ENCODE measurements around the gene KRT16. TPM values are rescaled to one million over a fixed set of nuclear protein-coding genes. Genes with fewer than 3 reads are reported as not detected.

The KRT16 gene
- total and polyA plus RNA-seq, 2 donors (not counting 1 experiment from before 2014, with no cell fraction given): not detected

- Histone ChIP-seq H3K79me2 (ENCODE audit: control insufficient read depth, insufficient read depth, low read length) (no peaks in the 10 kb centered on the region), H3K36me3 (replicated peaks in 1 of 2; ENCODE audit: control extremely low read depth in 1 of 2, control insufficient read depth in 1 of 2, extremely low read depth in 1 of 2, insufficient read depth in 2 of 2, low read length in 1 of 2) (no peaks in the 10 kb centered on the region), H3K4me1 (ENCODE audit: control insufficient read depth in 2 of 2, insufficient read depth in 2 of 2, low read length in 2 of 2) (no peaks in the 10 kb centered on the region), H3K4me2 (replicated peaks; ENCODE audit: low read depth, low read length, poor library complexity, severe bottlenecking) (no peak overlapping the region), H2AFZ (ENCODE audit: insufficient read depth, low read depth, low read length, poor library complexity, severe bottlenecking) (no peak overlapping the region), H3K4me3 (ENCODE audit: control extremely low read depth in 1 of 5, extremely low read depth in 1 of 5, insufficient read depth in 1 of 5, low read depth in 2 of 5, low read length in 4 of 5) (no peak overlapping the region), H3K9ac (ENCODE audit: low read length) (no peak overlapping the region), H3K27me3 (replicated peaks in 1 of 4; ENCODE audit: control extremely low read depth in 1 of 4, control insufficient read depth in 3 of 4, insufficient read depth in 4 of 4, low read length in 3 of 4) (peaks cover 0 to 2% (median 0%) of the 10 kb centered on the region in 4 experiments), H4K20me1 (ENCODE audit: control insufficient read depth, insufficient read depth, low read length, poor library complexity, severe bottlenecking) (no peaks in the 10 kb centered on the region), H3K9me3 (ENCODE audit: control extremely low read depth in 1 of 3, control insufficient read depth in 2 of 3, insufficient read depth in 1 of 3, low read length in 2 of 3) (no peaks in the 10 kb centered on the region), H3K27ac (ENCODE audit: low read length in 2 of 2) (no peak overlapping the region)
- Mint-ChIP-seq H3K9me3 (ENCODE audit: insufficient read depth) (no peaks in the 10 kb centered on the region), H3K4me3 (no peak overlapping the region), H3K4me1 (no peaks in the 10 kb centered on the region), H3K27ac (no peak overlapping the region), H3K27me3 (no peaks in the 10 kb centered on the region)
- intact Hi-C loops (cut with micrococcal nuclease): no loop called here
- WGBS (ENCODE audit: insufficient coverage): 85% methylated on average over 28 of the region's 28 CpGs
- TF ChIP-seq, protein P1, sequence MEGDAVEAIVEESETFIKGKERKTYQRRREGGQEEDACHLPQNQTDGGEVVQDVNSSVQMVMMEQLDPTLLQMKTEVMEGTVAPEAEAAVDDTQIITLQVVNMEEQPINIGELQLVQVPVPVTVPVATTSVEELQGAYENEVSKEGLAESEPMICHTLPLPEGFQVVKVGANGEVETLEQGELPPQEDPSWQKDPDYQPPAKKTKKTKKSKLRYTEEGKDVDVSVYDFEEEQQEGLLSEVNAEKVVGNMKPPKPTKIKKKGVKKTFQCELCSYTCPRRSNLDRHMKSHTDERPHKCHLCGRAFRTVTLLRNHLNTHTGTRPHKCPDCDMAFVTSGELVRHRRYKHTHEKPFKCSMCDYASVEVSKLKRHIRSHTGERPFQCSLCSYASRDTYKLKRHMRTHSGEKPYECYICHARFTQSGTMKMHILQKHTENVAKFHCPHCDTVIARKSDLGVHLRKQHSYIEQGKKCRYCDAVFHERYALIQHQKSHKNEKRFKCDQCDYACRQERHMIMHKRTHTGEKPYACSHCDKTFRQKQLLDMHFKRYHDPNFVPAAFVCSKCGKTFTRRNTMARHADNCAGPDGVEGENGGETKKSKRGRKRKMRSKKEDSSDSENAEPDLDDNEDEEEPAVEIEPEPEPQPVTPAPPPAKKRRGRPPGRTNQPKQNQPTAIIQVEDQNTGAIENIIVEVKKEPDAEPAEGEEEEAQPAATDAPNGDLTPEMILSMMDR (IDR thresholded peaks at IDR 0.05): no peak
- TF ChIP-seq EZH2 (IDR thresholded peaks at IDR 0.05; ENCODE audit: borderline replicate concordance, insufficient read depth, low read depth, low read length, poor library complexity, severe bottlenecking): no peak
- ChIA-PET CTCF (interaction anchor here (1.4 kb wide), 1 partner anchor 13 kb away, joined by 5 read pairs; no protein-coding TSS in a partner anchor), POLR2A (no interaction called here)
- ATAC-seq (ENCODE audit: low read depth) (no peak), DNase-seq (no peak)
Measured at GRCh38 chr17:41635121-41636097, 22.8 kb upstream of the KRT16 start.

DNA sequence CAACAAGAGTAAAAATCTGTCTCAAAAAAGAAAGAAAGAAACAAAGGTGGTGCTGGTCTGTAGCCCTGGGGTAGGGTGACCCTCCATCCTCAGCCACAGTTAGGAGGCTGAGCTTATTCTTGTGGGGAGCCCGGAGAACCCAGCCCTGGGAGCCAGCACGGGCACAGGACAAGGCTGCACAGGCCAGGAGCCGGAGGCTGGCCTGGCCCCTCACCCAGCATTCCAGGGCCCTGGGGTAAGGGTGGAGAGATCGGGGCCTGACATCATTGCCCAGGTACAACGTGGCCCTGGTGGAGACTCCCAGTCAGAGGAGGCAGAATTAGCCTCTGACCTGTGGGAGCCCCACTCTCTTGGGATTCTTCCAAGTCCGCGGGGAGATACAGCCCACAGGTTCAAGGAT is 22.1 kb upstream of the KRT16 start:
- no peaks in the 10 kb centered on the region for H4K20me1 ChIP-seq (ENCODE audit: control insufficient read depth, insufficient read depth, low read length, poor library complexity, severe bottlenecking)
- intact Hi-C loops (cut with micrococcal nuclease): no loop called here
- H3K27ac Mint-ChIP-seq: no peak overlapping the region
- no peaks in the 10 kb centered on the region for H3K9me3 Mint-ChIP-seq (ENCODE audit: insufficient read depth)
- no peaks in the 10 kb centered on the region for H3K36me3 ChIP-seq (replicated peaks in 1 of 2; ENCODE audit: control extremely low read depth in 1 of 2, control insufficient read depth in 1 of 2, extremely low read depth in 1 of 2, insufficient read depth in 2 of 2, low read length in 1 of 2)
- no peaks in the 10 kb centered on the region for H3K79me2 ChIP-seq (ENCODE audit: control insufficient read depth, insufficient read depth, low read length)
- TF ChIP-seq, protein P1 (IDR thresholded peaks at IDR 0.05): no peak
- no peak for TF ChIP-seq EZH2 (IDR thresholded peaks at IDR 0.05; ENCODE audit: borderline replicate concordance, insufficient read depth, low read depth, low read length, poor library complexity, severe bottlenecking)
- ChIA-PET CTCF (no interaction called here), POLR2A (no interaction called here)
- no peak overlapping the region for H3K4me3 Mint-ChIP-seq
- H3K9me3 ChIP-seq (ENCODE audit: control extremely low read depth in 1 of 3, control insufficient read depth in 2 of 3, insufficient read depth in 1 of 3, low read length in 2 of 3): no peaks in the 10 kb centered on the region
- WGBS (ENCODE audit: insufficient coverage): 89% methylated on average over 7 of the region's 7 CpGs
- no peak for DNase-seq
- H3K27me3 ChIP-seq (replicated peaks in 1 of 4; ENCODE audit: control extremely low read depth in 1 of 4, control insufficient read depth in 3 of 4, insufficient read depth in 4 of 4, low read length in 3 of 4): peaks cover 0 to 2% (median 0%) of the 10 kb centered on the region in 4 experiments
- H3K4me3 ChIP-seq (ENCODE audit: control extremely low read depth in 1 of 5, extremely low read depth in 1 of 5, insufficient read depth in 1 of 5, low read depth in 2 of 5, low read length in 4 of 5): no peak overlapping the region
- no peaks in the 10 kb centered on the region for H3K27me3 Mint-ChIP-seq
- H2AFZ ChIP-seq (ENCODE audit: insufficient read depth, low read depth, low read length, poor library complexity, severe bottlenecking): no peak overlapping the region
- no peak for ATAC-seq (ENCODE audit: low read depth)
- no peak overlapping the region for H3K9ac ChIP-seq (ENCODE audit: low read length)
- H3K4me2 ChIP-seq (replicated peaks; ENCODE audit: low read depth, low read length, poor library complexity, severe bottlenecking): no peak overlapping the region
- H3K4me1 Mint-ChIP-seq: no peaks in the 10 kb centered on the region
- no peaks in the 10 kb centered on the region for H3K4me1 ChIP-seq (ENCODE audit: control insufficient read depth in 2 of 2, insufficient read depth in 2 of 2, low read length in 2 of 2)
- no peak overlapping the region for H3K27ac ChIP-seq (ENCODE audit: low read length in 2 of 2)

All from B cell (primary cell).